Lung (tissue), 12 donors: ENCODE measurements around the gene ACAP1. TPM values are rescaled to one million over a fixed set of nuclear protein-coding genes. Genes with fewer than 3 reads are reported as not detected.

Experiments
- ATAC-seq: fragments of 200-7000 bp; cut with Tn5 transposase; one replicate; pipeline ENCODE4 v1.9.1; 2020; ENCODE audit warnings: moderate number of reproducible peaks; ENCODE audit not compliant: insufficient read depth, low FRiP score
- DNase-seq, 3 donors: peaks; one replicate each; pipeline ENCODE4 v3.0.0-alpha.2; 2013 to 2017
- H3K27ac ChIP-seq, 2 donors: one replicate each; pipeline ENCODE4 v1.5.1; 2013; ENCODE audit warnings: mild to moderate bottlenecking in 2 of 2, moderate library complexity in 2 of 2, control low read depth in 1 of 2, inconsistent platforms in 1 of 2, low read depth in 1 of 2, low read length in 1 of 2
- H3K27me3 ChIP-seq, 3 donors: one replicate each; pipeline ENCODE4 v1.5.1; 2013; ENCODE audit warnings: low read length in 2 of 3; ENCODE audit not compliant: control insufficient read depth in 3 of 3, insufficient read depth in 3 of 3
- H3K36me3 ChIP-seq, 4 donors: one replicate each; pipeline ENCODE4 v1.5.1; 2013; ENCODE audit warnings: low read length in 4 of 4, mild to moderate bottlenecking in 1 of 4, moderate library complexity in 1 of 4; ENCODE audit not compliant: control insufficient read depth in 4 of 4, insufficient read depth in 4 of 4
- H3K4me1 ChIP-seq, 5 donors: one replicate each; pipeline ENCODE4 v1.5.1; 2013; ENCODE audit warnings: low read length in 5 of 5, mild to moderate bottlenecking in 2 of 5, moderate library complexity in 1 of 5; ENCODE audit not compliant: control insufficient read depth in 5 of 5, insufficient read depth in 5 of 5
- H3K4me3 ChIP-seq: one replicate; pipeline ENCODE4 v1.5.1; 2013; ENCODE audit warnings: mild to moderate bottlenecking, control low read depth, moderate library complexity
- H3K9ac ChIP-seq, 2 donors: one replicate each; pipeline ENCODE4 v1.5.1; 2013; ENCODE audit warnings: low read length in 2 of 2, control low read depth in 1 of 2; ENCODE audit not compliant: insufficient read depth in 1 of 2
- H3K9me3 ChIP-seq, 4 donors: one replicate each; pipeline ENCODE4 v1.5.1; 2013; ENCODE audit warnings: low read length in 3 of 4, mild to moderate bottlenecking in 1 of 4, moderate library complexity in 1 of 4; ENCODE audit not compliant: control insufficient read depth in 4 of 4, insufficient read depth in 3 of 4
- CTCF ChIP-seq: IDR thresholded peaks from 2 replicates; pipeline ENCODE4 v1.5.1; 2012; ENCODE audit warnings: mild to moderate bottlenecking; ENCODE audit errors: control extremely low read depth, extremely low read depth
- WGBS, 2 donors: extraction: QIAGEN DNeasy Blood & Tissue Kit; methylation state at CpG; one replicate each; pipeline ENCODE4 v1.1.7; 2013; 5-methylcytosine and 5-hydroxymethylcytosine counted together
- polyA plus RNA-seq, 2 donors: library from polyadenylated mRNA; stranded (reverse); fragments of 200-250 nt; gene quantifications; one replicate each; pipeline ENCODE4 v1.2.1, GENCODE V29; 2013
- total RNA-seq, 2 donors: library from RNA; depleted of rRNA in 1 of 2; stranded (reverse); fragments of >200 nt in 1 of 2; gene quantifications; one replicate each; pipeline ENCODE4 v1.2.1, GENCODE V29; 2014 to 2021
- donor health status: control.
- donor health status: control.
- donor health status: Bipolar disorder and iron deficiency.
- donor health status: healthy.
- donor health status: DM: yes; HTN: yes; CAD: no.

The ACAP1 gene
- total and polyA plus RNA-seq, 4 donors: 9.2 to 39.4 (median 22.1) TPM

- no peak for ATAC-seq
- no peak for DNase-seq
- Histone ChIP-seq H3K9ac (peak overlapping the region in 1 of 2 donors; percentile 7), H3K36me3 (peaks cover under 1 to 27% (median 9%) of the 10 kb centered on the region in 4 donors), H3K4me1 (peaks cover 0 to 18% (median 3%) of the 10 kb centered on the region in 5 donors), H3K27ac (no peak overlapping the region), H3K4me3 (no peak overlapping the region), H3K9me3 (no peaks in the 10 kb centered on the region), H3K27me3 (no peaks in the 10 kb centered on the region)
- no peak for TF ChIP-seq CTCF
- 71 to 100% methylated on average over 1 of the region's 1 CpG for WGBS, 2 donors
These were observed 8.3 kb upstream of the ACAP1 start for GRCh38 chr17:7328009-7328408.

- peak within 1 kb of the TSS; percentile 55 to 93 for H3K9ac ChIP-seq
- peaks cover 0 to 18% (median 3%) of the 10 kb centered on the region in 5 donors for H3K4me1 ChIP-seq
- WGBS, 2 donors: 1% methylated on average over 44 to 50 of the region's 50 CpGs
- peaks cover 0 to 18% (median 3%) of the 10 kb centered on the region in 4 donors for H3K36me3 ChIP-seq
- H3K27me3 ChIP-seq: no peaks in the 10 kb centered on the region
- DNase-seq (no peak), ATAC-seq (no peak)
- H3K4me3 ChIP-seq: peak within 1 kb of the TSS; percentile 83
- no peaks in the 10 kb centered on the region for H3K9me3 ChIP-seq
- H3K27ac ChIP-seq: peak within 1 kb of the TSS; percentile 82 to 94
- no peak for TF ChIP-seq CTCF
These were observed 7.4 kb upstream of the ACAP1 start, which contains the start of gene NEURL4 for GRCh38 chr17:7328840-7329373. Gene NEURL4, minus strand, starts transcription at chr17:7329335. Its CDS starts 23 bp downstream, at chr17:7329312.

- TF ChIP-seq CTCF: no peak
- Histone ChIP-seq H3K27ac (peak overlapping the region; percentile 82 to 94), H3K4me3 (peak overlapping the region; percentile 83), H3K9ac (peak overlapping the region; percentile 42 to 93), H3K4me1 (peaks cover 0 to 18% (median 3%) of the 10 kb centered on the region in 5 donors), H3K36me3 (peaks cover 0 to 16% (median 3%) of the 10 kb centered on the region in 4 donors), H3K9me3 (no peaks in the 10 kb centered on the region), H3K27me3 (no peaks in the 10 kb centered on the region)
- DNase-seq (peak; percentile 99 to 100 (median 99)), ATAC-seq (peak; percentile 89)
- WGBS, 2 donors: 0% methylated on average over 38 to 43 of the region's 43 CpGs
These were observed 6.8 kb upstream of the ACAP1 start for GRCh38 chr17:7329374-7329996.
